GM10248 (cell line): ENCODE data around the gene STOML1.

ENCODE experiments used
- CTCF ChIA-PET: fragments of 300-600 bp; sonication (Branson Sonifier 250); formaldehyde crosslinking; extraction: SDS; loops from one replicate; lab custom pipeline; 2021; ENCODE audit warnings: antibody characterized with exemption; lab: Yijun Ruan, JAX
- POLR2A ChIA-PET: fragments of 350-650 bp; sonication (Branson Sonifier 250); formaldehyde crosslinking; extraction: SDS; loops from one replicate; lab custom pipeline; 2020; ENCODE audit warnings: antibody characterized with exemption; lab: Yijun Ruan, JAX
- DNase-seq: peaks from one replicate; pipeline ENCODE4 v3.0.0; 2012; ENCODE audit errors: extremely low spot score
- TF ChIP-seq, protein P1 (sequence below): IDR thresholded peaks from 2 replicates; pipeline ENCODE4 v1.5.1; 2012; ENCODE audit warnings: mild to moderate bottlenecking, low read depth; ENCODE audit errors: extremely low read depth, missing control alignments, control extremely low read depth

Gene STOML1

DNA sequence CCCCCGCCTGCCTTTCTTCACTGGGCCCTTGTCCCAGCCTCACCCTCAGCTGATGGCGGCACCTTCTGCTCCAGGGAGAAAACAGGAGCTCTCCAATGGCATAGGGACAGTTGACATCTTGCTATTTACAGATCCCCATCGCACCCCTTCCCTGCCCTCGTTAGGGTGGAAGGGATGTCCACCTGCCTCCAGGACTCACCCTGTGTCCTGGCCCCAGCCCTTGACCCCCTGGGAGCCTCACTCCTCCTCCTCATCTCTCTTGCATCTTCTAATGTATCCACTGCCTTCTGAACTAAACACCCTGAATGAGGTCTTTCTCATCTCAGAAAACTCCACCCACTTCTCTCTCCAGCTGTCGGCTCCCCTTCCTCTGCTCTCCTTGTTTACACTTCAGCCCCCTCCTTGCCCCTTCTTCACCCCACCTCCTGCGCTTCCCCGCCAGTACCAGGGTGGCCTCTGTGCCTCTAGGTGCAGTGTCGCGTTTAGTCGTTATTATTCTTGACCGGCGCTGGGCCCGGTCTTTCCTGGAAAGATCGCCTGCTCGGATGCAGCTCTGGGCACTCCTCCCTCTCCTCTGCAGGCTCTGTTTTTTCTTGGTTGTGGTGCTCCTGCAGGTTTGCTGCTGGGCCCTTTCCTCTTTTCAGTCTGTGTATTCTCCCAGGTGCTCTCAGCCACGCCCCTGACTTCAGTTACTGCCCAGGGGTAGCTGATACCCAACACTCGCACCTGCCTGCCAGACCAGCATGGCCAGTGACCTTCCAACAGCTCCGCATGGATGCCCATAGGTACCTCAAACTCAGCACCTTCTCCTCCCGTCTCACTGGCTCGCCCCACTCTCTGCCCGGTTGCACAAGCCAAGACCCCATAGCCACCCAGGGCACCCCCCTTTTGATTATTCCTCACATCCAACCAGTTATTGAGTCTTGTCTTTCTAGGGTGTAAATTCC is 45.3 kb upstream of the STOML1 start:
- no peak for DNase-seq
- ChIA-PET CTCF (interaction anchor here (1.5 to 12.3 kb wide), 4 partner anchors 10 to 270 kb away, joined by 3 to 123 read pairs (median 20); no protein-coding TSS in a partner anchor), POLR2A (no interaction called here)

DNA sequence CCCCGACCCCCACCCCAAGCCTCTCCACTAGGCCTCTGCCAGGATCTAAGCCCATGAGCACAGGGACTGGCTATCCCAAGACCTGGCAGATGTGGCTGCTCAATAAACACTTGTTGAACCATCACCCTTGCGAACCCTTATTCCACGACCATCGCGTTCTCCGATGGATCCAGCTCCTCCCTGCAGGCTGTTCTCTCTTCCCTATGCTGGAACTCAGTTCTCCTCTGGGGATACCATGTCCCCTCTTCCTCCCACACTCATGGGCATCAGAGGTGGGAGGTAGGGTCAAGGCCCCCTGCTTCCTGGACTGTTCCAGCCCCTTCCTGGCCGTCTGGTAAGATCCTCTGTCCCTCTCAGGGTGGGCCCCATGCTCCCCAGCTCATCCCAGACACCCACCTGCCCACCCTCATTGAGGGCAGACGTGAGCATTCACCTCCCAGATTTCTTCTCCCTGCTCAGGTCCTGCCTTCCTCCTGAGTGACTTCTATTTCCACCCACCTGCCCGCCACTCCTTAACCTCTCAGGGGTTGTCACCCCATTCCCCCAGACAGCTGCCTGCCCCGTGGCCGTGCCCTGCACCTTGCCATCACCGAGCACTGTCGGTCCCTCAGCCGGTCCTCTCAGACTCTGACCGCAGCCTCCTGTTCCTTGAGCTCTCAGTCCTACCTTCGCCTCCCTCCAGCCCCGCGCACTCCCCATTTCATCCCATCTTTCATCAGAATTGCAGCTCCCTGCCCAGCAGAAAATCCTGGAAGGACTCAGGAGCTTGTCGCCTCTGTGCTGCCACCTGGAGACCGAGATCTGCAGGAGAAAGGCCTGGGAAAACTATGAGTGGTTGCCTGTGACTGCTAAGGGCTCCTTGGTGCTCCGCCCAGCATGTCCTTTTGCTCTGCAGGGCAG is 44.4 kb upstream of the STOML1 start:
- no peak for DNase-seq
- POLR2A ChIA-PET, result no interaction called here

More for the DNA sequence above, 45.3 kb upstream of the STOML1 start:
- TF ChIP-seq, protein P1, sequence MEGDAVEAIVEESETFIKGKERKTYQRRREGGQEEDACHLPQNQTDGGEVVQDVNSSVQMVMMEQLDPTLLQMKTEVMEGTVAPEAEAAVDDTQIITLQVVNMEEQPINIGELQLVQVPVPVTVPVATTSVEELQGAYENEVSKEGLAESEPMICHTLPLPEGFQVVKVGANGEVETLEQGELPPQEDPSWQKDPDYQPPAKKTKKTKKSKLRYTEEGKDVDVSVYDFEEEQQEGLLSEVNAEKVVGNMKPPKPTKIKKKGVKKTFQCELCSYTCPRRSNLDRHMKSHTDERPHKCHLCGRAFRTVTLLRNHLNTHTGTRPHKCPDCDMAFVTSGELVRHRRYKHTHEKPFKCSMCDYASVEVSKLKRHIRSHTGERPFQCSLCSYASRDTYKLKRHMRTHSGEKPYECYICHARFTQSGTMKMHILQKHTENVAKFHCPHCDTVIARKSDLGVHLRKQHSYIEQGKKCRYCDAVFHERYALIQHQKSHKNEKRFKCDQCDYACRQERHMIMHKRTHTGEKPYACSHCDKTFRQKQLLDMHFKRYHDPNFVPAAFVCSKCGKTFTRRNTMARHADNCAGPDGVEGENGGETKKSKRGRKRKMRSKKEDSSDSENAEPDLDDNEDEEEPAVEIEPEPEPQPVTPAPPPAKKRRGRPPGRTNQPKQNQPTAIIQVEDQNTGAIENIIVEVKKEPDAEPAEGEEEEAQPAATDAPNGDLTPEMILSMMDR, result no peak

DNA sequence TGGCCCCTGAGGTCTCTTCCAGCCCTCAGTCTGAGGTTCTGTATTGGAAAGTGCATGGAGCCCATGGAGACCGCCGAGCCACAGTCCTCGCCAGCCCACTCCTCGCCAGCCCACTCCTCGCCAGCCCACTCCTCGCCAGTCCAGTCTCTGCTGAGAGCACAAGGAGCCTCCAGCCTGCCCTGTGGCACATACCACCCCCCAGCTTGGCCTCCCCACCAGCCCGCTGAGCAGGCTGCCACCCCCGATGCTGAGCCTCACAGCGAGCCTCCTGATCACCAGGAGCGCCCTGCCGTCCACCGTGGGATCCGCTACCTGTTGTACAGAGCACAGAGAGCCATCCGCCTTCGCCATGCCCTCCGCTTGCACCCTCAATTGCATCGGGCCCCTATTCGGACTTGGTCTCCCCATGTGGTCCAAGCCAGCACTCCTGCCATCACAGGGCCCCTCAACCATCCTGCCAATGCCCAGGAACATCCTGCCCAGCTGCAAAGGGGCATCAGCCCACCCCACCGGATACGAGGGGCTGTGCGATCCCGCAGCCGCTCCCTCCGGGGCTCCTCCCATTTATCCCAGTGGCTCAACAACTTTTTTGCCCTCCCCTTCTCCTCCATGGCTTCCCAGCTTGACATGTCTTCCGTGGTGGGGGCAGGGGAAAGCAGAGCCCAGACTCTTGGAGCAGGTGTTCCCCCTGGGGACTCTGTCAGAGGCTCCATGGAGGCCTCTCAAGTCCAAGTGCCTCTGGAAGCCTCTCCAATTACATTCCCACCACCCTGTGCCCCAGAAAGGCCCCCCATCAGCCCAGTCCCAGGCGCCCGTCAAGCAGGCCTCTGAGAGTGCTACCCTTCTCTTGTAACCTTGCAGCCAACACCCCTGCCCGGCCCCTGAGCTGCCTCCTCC is 43.3 kb upstream of the STOML1 start:
- DNase-seq, result no peak
- TF ChIP-seq, protein P1, result no peak
- CTCF ChIA-PET, result interaction anchor here (1.0 to 12.3 kb wide), 5 partner anchors 10 to 63 kb away, joined by 3 to 123 read pairs (median 9); no protein-coding TSS in a partner anchor
- POLR2A ChIA-PET, result no interaction called here

More for the DNA sequence above, 44.4 kb upstream of the STOML1 start:
- CTCF ChIA-PET, result interaction anchor here (1.5 to 12.3 kb wide), 4 partner anchors 9 to 271 kb away, joined by 3 to 123 read pairs (median 20); no protein-coding TSS in a partner anchor
- TF ChIP-seq, protein P1, result peak; percentile 6

DNA sequence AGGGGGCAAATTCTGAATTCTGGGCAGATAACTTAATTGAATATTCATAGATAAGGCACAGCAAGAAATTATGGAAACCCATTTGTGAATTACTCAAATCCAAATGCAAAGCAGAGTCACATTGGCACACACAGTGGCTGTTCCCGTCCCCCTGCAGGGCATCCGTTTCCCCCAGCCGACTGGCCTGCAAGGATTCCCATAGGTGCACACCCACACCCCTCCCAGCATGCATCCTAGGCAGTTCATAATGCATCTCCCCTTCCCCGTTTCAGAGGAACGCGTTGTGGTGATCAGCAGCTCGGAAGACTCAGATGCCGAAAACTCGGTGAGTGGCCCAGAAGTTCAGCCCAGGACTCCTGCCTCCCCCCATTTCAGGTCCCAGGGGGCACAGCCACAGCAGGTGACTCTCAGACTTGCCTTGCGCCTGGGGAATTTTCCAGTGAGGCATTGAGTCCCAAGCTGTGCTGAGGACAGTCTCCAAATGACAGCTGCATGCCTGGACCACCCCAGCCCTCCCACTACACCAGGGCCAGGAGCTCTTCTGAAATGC is 42.2 kb upstream of the STOML1 start:
- ChIA-PET POLR2A (no interaction called here), CTCF (interaction anchor here (1.0 to 12.3 kb wide), 4 partner anchors 9 to 61 kb away, joined by 3 to 123 read pairs (median 7); no protein-coding TSS in a partner anchor)

DNA sequence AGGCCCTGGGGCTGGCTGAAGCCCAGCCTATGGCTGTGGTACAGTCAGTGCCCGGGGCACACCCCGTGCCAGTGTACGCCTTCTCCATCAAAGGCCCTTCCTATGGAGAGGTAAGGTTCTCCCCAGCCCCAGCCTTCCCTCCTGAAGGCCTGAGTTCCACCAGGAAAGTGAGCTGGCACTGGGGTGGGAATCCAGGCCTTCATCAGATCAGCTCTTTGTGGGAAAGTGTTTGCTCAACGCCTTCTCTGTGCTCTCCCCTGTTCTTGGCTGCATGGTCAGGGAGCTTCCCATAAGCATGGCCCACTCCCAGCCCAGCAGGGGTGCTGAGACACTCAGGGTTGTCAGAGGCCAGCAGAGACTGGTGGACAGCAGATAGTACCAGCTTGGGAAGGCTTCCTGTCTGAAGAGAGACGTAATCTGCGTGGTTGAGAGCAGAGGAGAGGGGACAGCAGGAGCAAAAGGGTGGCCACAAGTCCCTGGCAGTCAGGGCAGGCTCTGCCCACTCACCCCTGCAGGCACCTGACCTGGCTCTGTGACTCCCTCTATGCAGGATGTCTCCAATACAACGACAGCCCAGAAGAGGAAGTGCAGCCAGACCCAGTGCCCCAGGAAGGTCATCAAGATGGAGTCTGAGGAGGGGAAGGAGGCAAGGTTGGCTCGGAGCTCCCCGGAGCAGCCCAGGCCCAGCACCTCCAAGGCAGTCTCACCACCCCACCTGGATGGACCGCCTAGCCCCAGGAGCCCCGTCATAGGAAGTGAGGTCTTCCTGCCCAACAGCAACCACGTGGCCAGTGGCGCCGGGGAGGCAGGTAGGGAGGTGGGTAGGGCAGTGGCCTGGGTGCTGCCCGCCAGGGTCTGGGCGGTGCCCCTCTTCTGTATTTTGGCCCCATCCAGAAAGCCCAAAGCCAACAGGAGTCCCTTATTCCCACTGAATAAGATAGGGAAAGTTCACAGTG is 40.8 kb upstream of the STOML1 start:
- ChIA-PET CTCF (interaction anchor here (1.1 to 2.3 kb wide), 3 partner anchors 16 to 60 kb away, joined by 3 to 9 read pairs (median 5); no protein-coding TSS in a partner anchor), POLR2A (no interaction called here)
- TF ChIP-seq, protein P1, result no peak
- DNase-seq, result no peak

More for the DNA sequence above, 42.2 kb upstream of the STOML1 start:
- TF ChIP-seq, protein P1, result no peak
- DNase-seq, result no peak
